SH-SY5Y (cell line): ENCODE data around the gene ARFRP1.

ENCODE experiments used
- GATA2 ChIP-seq: IDR thresholded peaks from 2 replicates; pipeline ENCODE4 v1.6.1; 2011; ENCODE audit warnings: mild to moderate bottlenecking, low read depth, low read length
- GATA3 ChIP-seq: IDR thresholded peaks from 2 replicates; pipeline ENCODE4 v1.6.1; 2011; ENCODE audit warnings: low read depth, mild to moderate bottlenecking, low read length, moderate library complexity

GRCh38 chr20:63700199-63701050, 7.4 kb downstream of the ARFRP1 start:
- TF ChIP-seq GATA2 (peak; percentile 26; the same call in 1 of the 2 replicates), GATA3 (no peak)
